ENCODE results near the gene FLT3LG.

The FLT3LG gene

DNA sequence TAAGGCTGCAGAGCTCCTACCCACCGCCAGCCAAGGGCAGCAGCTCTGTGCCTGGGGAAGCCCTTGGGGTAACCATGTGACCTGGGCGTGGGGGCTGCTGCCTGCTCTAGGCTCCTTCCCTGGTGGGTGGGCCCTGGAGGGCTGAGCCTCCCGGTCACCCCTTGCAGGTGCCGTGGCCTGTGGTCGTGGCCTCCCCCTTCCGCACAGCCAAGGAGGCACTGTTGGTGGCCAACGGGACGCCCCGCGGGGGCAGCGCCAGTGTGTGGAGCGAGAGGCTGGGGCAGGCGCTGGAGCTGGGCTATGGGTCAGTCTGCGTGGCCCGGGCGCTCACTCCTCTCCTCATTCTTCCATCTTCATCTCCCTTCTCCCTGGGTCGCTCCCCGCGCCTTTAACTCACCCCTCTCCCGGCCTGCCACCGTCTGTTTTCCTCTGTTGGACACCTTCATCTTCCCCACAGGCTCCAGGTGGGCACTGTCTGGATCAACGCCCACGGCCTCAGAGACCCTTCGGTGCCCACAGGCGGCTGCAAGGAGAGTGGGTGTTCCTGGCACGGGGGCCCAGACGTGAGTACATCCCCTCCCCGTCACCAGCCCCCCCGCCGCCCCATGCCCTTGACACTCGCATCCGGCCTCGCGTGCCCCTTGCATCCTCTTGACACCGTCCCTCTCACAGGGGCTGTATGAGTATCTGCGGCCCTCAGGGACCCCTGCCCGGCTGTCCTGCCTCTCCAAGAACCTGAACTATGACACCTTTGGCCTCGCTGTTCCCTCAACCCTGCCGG lies 9.9 kb upstream of the FLT3LG start:
- H3K4me3 ChIP-seq (ENCODE audit: low read length) = no peak overlapping the region

GRCh38 chr19:49465371-49465770 lies 8.6 kb upstream of the FLT3LG start:
- no peak for TF ChIP-seq CTCF (conservative IDR thresholded peaks at IDR 0.05; ENCODE audit: low read length)
- DNase-seq (ENCODE audit: low read depth) = no peak
- H3K4me3 ChIP-seq (ENCODE audit: low read length) = no peak overlapping the region

More for the DNA sequence above, 9.9 kb upstream of the FLT3LG start:
- DNase-seq (ENCODE audit: low read depth) = no peak
- no peak for TF ChIP-seq CTCF (conservative IDR thresholded peaks at IDR 0.05; ENCODE audit: low read length)

DNA sequence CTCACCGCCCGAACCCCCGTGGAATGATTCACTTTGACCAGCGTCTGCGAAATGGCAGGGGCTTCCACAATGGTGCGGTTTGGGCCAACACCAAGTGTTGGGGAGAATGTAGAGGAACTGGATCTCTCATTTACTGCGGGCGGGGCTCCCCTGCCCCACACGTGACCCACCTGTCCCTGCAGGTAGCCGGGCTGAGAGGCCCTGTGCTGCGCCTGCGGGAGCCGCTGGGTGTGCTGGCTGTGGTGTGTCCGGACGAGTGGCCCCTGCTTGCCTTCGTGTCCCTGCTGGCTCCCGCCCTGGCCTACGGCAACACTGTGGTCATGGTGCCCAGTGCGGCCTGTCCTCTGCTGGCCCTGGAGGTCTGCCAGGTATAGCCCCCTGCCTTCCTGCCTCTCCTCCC lies 5.8 kb upstream of the FLT3LG start:
- DNase-seq (ENCODE audit: low read depth) = no peak
- TF ChIP-seq CTCF (conservative IDR thresholded peaks at IDR 0.05; ENCODE audit: low read length) = no peak
- no peak overlapping the region for H3K4me3 ChIP-seq (ENCODE audit: low read length)

GRCh38 chr19:49468746-49469447 lies 5.1 kb upstream of the FLT3LG start:
- no peak for TF ChIP-seq CTCF (conservative IDR thresholded peaks at IDR 0.05; ENCODE audit: low read length)
- DNase-seq (ENCODE audit: low read depth) = peak; percentile 75
- no peak overlapping the region for H3K4me3 ChIP-seq (ENCODE audit: low read length)

DNA sequence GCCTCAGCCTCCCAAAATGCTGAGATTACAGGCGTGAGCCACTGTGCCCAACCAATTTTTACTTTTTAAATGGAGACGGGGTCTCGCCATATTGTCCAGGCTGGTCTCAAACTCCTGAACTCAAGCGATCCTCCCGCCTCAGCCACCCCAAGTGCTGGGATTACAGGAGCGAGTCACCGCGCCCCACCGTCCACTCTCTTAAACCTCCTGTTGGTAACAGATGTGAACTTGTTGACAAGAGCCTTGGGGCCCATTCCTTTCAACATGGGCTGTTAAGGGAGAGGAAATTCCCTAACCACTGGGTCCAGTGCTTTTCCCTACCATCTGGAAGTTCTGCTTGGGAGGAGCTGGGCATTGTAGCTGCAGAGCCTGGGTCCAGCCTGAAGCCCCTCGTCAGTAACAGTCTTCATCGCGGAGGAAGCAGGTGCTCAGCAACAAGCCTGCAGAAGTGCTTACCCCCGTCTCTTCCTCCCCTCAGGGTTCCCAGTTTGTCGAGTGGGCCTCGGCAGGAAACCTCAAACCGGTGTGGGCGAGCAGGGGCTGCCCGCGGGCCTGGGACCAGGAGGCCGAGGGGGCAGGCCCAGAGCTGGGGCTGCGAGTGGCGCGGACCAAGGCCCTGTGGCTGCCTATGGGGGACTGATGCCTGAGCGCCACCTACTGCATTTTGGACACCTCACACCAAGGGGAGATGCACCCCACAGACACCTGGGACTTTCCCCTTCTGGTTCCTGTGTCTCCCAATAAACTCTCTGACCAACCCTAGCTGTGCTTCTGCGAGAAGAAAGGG lies 4.0 kb upstream of the FLT3LG start:
- H3K4me3 ChIP-seq (ENCODE audit: low read length) = no peak overlapping the region
- no peak for DNase-seq (ENCODE audit: low read depth)
- peak; percentile 21 for TF ChIP-seq CTCF (conservative IDR thresholded peaks at IDR 0.05; ENCODE audit: low read length)

- TF ChIP-seq CTCF (conservative IDR thresholded peaks at IDR 0.05; ENCODE audit: low read length) = no peak
- no peak for DNase-seq (ENCODE audit: low read depth)
- H3K4me3 ChIP-seq (ENCODE audit: low read length) = no peak overlapping the region
These were observed 3.4 kb upstream of the FLT3LG start for GRCh38 chr19:49470615-49470978.
